Measurements from ENCODE around the gene HOXB9. TPM values are rescaled to one million over a fixed set of nuclear protein-coding genes. Genes with fewer than 3 reads are reported as not detected.
A peak's percentile ranks its signal among the peaks of the same experiment; 100 is the strongest.

The HOXB9 gene
- total and polyA plus RNA-seq, 2 donors (not counting 1 experiment from before 2014, with no cell fraction given): not detected

- Histone ChIP-seq H4K20me1 (ENCODE audit: control insufficient read depth, extremely low read depth, insufficient read depth, low read length) (no peaks in the 10 kb centered on the region), H3K4me1 (ENCODE audit: control insufficient read depth, extremely low read depth, insufficient read depth, low read length) (peaks cover 6% of the 10 kb centered on the region), H3K4me3 (replicated peaks in 1 of 4; ENCODE audit: control extremely low read depth in 1 of 4, insufficient read depth in 1 of 4, low read depth in 3 of 4, low read length in 4 of 4) (peak within 1 kb of the TSS; percentile 21 to 80 (median 36)), H3K9ac (ENCODE audit: insufficient read depth, low read length) (peak within 1 kb of the TSS; percentile 0), H3K79me2 (ENCODE audit: control insufficient read depth, insufficient read depth, low read length) (peaks cover 11% of the 10 kb centered on the region), H3K4me2 (ENCODE audit: extremely low read depth, insufficient read depth, low read length) (peak within 1 kb of the TSS; percentile 51), H3K9me3 (ENCODE audit: control insufficient read depth, insufficient read depth, low read depth, low read length) (no peaks in the 10 kb centered on the region), H3K36me3 (ENCODE audit: control insufficient read depth, insufficient read depth, low read length) (no peaks in the 10 kb centered on the region), H3K27me3 (ENCODE audit: control insufficient read depth, insufficient read depth, low read length) (peaks cover 60% of the 10 kb centered on the region), H3K27ac (ENCODE audit: insufficient read depth, low read length) (no peak within 1 kb of the TSS), H2AFZ (ENCODE audit: low read length) (no peak within 1 kb of the TSS)
- peak in 1 of 2 donors; percentile 51 for DNase-seq (ENCODE audit: low read depth in 2 of 2)
- TF ChIP-seq EZH2 (IDR thresholded peaks at IDR 0.05; ENCODE audit: low read length, missing control alignments) (peak; percentile 52), CTCF (conservative IDR thresholded peaks at IDR 0.05 in 1 of 2, IDR thresholded peaks at IDR 0.05 in 1 of 2; ENCODE audit: low read depth in 1 of 2, low read length in 2 of 2) (no peak)
Observed at GRCh38 chr17:48615047-48615962, 10.9 kb downstream of the HOXB9 start, which contains the start of gene HOXB8. Gene HOXB8, minus strand, starts transcription at chr17:48615292. Its CDS starts 588 bp downstream, at chr17:48614704.

GRCh38 chr17:48613862-48614694, 12.1 kb downstream of the HOXB9 start:
- Histone ChIP-seq H3K4me1 (ENCODE audit: control insufficient read depth, extremely low read depth, insufficient read depth, low read length) (peaks cover 11% of the 10 kb centered on the region), H3K9me3 (ENCODE audit: control insufficient read depth, insufficient read depth, low read depth, low read length) (no peaks in the 10 kb centered on the region), H3K4me2 (ENCODE audit: extremely low read depth, insufficient read depth, low read length) (peak overlapping the region; percentile 35), H3K36me3 (ENCODE audit: control insufficient read depth, insufficient read depth, low read length) (no peaks in the 10 kb centered on the region), H4K20me1 (ENCODE audit: control insufficient read depth, extremely low read depth, insufficient read depth, low read length) (no peaks in the 10 kb centered on the region), H2AFZ (ENCODE audit: low read length) (no peak overlapping the region), H3K9ac (ENCODE audit: insufficient read depth, low read length) (peak overlapping the region; percentile 0), H3K79me2 (ENCODE audit: control insufficient read depth, insufficient read depth, low read length) (peaks cover 18% of the 10 kb centered on the region), H3K27me3 (ENCODE audit: control insufficient read depth, insufficient read depth, low read length) (peaks cover 51% of the 10 kb centered on the region), H3K4me3 (replicated peaks in 1 of 4; ENCODE audit: control extremely low read depth in 1 of 4, insufficient read depth in 1 of 4, low read depth in 3 of 4, low read length in 4 of 4) (peak overlapping the region; percentile 21 to 80 (median 36)), H3K27ac (ENCODE audit: insufficient read depth, low read length) (no peak overlapping the region)
- DNase-seq (ENCODE audit: low read depth in 2 of 2): no peak
- TF ChIP-seq EZH2 (IDR thresholded peaks at IDR 0.05; ENCODE audit: low read length, missing control alignments) (peak; percentile 97), CTCF (conservative IDR thresholded peaks at IDR 0.05 in 1 of 2, IDR thresholded peaks at IDR 0.05 in 1 of 2; ENCODE audit: low read depth in 1 of 2, low read length in 2 of 2) (no peak)

Measured in fibroblast of lung (primary cell).